HG03280 (cell line): Measurements from ENCODE around the gene NATD1.

Experiments used
- ATAC-seq: cut with Tn5 transposase; IDR thresholded peaks from one replicate; pipeline ENCODE4 v1.9.1; 2021; ENCODE audit warnings: mild to moderate bottlenecking, moderate library complexity; ENCODE audit not compliant: unreplicated experiment

NATD1 gene

GRCh38 chr17:21218101-21218500, 35.1 kb downstream of the NATD1 start:
- no peak for ATAC-seq

GRCh38 chr17:21217346-21217745, 35.9 kb downstream of the NATD1 start:
- no peak for ATAC-seq

DNA sequence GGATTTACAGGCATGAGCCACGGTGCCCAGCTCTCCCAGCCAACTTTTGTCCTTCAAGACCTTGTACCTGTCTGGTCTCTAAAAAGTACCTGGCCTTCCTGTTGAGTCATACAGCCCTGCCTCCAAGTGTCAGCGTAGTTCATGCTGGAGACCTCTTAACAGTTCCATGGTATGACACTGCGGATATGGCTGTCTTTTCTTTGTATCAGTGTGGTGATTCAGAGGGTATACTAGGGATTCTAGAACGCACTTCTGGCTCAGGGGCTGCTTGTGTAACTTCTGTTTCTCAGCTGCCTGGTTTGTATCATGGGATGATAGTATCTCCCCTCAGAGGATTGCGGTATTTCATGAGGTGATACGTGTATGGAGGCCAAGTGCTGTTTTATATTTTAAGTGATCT, 37.3 kb downstream of the NATD1 start:
- ATAC-seq = no peak

DNA sequence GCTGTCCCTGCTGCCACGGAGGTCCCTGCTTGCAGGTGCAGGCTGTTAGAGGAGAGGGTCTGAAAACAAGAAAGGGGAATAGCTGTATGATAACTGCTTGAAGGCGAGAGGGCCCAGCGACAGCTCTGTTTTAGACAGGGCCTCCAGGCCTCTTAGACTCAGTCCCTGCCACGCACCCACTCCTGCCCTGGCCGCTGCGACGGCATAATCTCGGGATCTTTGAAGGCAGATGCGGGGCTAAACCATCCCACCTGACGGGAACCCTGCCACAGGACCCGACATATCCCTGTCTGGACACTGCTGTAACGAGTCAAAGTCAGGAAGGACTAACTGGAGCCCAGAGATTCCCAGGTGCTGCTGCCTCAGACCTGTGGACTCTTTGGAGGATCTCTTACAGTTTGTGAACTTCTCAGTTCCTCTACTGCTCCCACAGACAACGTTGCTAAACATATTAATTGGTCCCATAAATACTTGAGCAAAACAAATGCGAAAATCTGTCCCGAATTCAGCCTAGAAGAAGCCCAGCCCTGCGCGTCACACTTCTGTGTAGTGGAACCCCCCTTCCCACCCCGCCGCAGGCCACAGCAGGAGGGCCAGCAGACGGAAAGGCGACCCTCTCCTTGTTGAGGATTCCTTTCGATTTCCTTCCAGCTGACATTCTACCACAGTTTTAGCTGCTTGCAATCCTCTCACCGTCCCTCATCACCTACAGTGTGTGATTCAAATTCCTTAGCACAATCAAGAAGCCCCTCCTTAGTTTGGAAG, 38.3 kb downstream of the NATD1 start:
- ATAC-seq = peak; percentile 4

DNA sequence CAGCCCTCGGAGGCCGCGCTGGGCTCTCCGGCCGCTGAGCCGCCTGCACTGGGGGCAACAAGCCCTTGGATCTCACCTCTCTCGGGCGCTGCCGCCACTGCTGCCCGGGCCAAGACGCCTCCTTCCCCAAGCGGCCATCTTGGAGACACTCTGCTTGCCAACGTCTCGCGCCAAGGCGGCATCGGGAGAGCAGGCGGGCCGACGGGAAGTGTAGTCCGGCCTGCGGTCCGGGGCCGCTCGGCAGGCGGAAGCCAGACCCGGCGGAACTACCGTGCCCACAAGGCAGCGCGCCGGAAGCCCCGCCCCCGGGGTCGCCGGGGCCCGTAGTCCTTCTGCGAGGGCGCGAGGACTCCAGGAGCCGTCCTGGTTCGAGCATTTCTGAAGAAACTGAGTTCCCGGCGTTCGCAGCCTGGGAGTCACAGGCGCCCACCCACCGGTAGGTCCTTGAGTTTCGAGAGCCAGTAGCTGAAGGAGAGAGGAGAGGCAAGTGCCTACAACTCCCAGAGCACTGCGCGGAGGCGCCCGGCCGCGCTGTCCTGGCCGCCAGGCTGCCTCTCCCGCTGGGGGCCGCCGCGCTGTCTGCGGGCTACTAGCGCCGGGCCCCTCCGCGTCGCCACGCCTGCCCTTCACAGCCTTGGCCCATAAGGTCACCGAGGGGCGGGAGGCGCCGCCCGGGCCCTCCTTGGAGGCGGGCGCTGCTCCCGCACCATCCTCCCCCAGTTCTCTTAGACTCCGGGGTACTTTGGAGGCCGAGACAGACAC, 39.0 kb downstream of the NATD1 start, which contains the start of gene TMEM11:
Gene TMEM11, minus strand, starts transcription at position 147 of the 762 bp plus-strand sequence. Its CDS starts 9 bp downstream, at position 138.
- peak; percentile 94 for ATAC-seq

DNA sequence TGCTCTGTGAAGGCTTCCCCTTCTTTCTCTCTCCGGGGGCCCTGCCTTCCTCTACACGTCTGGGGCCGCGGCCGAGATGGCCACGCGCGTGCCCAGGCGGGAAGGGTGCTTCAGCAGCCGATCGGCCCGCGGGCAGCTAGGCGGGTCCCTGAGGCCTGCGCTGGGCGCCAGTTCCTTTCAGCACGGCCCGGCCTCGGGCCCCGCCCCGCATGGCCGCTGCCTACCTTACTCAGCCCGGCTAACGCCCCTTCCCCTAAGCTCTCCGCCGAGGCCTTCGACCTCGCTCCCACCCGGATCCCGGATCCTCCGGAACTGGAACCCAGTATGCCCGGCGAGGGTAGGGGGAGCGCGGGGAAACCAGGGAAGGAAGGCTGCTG, 39.6 kb downstream of the NATD1 start:
- peak; percentile 15 for ATAC-seq

DNA sequence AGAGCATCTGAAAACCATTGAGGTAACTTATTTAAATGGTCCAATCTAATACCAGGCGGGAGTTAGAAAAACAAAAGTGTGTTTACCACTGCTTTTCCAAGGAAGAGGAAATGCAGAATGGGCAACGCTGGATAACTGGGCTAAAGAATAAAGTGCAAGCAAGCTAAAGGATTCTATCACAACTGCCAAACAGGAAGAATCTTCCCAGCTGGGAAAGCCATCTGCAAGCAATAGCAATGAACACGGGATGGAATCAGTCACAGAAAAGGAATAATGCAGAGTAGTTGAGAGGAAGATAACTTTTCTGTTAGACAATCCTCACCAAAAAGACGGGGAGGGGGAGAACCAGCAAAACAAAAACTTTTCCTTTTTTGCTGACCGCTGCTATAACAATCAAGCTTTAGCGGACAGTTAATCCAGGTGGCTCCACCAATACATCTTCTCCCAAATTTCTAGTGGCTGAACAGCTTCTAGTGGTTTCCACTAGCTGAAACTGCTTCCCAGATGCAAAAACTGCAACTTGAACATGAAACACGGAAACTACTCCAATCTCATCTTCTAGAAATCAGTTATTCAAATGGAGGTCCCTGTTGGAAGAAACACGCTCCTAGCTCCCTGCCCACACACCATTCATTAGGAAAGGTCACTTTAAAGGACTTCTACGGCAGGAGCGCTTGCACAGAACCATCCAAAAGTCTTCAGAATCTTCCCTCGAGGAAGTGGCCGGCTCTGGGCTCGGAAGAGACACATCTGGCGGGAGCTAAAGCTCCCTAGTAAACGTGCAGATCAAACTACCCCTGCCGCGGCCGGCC, 40.2 kb downstream of the NATD1 start:
- no peak for ATAC-seq

DNA sequence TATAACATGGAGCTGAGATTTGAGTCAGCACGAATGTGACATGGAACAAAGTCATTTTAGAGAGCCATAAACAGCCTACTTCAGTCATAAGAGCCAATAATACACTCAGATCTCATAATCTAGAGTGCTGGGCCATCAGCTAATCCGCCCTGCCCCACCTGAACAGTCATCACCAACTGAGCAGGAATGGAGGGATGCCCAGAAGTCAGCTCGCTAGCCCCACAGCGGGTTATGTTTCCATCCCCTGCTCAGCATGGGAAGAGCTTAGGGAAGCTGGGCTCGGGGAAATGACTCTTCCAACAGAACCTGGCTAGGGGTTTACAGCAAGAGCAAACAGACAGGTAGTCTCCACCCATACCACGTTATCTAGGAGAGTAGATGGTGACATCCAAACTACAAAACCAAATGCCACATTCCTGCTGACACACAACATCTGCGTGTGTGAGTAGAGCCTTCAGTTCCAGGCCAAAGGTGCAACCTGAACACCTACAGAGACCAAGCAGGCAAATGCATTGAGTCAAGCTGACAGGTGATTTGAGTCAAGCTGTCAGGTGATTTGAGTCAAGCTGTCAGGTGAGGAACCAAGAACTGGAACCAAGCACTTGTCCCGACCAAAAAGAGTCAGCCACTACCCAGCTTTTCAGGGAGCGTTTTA, 41.3 kb downstream of the NATD1 start:
- ATAC-seq = no peak

- no peak for ATAC-seq
Observed at GRCh38 chr17:21210411-21211076, 42.7 kb downstream of the NATD1 start.

DNA sequence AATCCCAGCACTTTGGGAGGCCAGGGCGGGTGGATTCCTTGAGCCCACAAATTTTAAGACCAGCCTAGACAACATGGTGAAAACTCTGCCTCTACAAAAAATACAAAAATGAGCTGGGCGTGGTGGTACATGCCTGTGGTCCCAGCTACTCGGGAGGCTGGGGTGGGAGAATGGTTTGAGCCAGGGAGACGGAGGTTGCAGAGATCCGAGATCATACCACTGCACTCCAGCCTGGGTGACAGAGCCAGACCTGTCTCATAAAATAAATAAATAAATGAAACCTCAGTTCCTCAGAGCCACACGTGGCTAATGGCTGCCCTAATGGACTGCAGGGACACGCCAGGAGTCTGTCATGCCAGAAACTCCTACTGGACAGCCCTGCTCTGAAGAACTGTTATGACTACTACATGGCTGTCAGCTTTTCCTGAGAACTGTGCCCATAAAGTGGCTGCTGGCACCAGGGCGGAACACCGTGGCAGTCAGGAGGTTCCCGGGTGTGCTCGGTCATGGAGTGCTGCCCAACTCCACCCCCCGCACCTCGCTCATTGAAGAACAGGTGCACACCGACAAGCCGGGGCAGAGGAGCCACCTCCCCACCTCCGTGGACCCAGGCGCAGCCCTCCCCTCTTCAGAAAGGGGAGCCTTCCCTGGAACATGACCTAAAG, 43.6 kb downstream of the NATD1 start:
- ATAC-seq = no peak

DNA sequence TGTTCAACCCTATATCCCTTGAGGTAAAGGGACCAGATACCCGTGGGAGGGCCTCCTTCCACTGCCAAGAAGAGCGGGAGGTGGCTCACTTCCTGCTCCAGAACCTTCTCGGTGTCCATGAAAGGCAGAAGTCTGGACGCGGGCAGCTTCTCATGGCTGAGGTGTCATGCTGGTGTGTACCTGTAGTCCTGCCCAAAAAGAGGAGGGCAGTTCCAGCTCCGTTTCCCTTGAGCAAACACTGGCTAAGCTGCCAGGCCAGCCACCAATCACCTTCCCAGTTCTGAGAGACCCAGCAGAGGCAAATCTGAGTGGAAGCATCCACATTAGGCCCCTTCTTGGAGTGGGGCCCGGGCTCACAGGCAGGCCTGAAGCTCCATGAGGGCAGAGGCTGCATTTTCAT, 44.9 kb downstream of the NATD1 start:
- ATAC-seq = no peak

DNA sequence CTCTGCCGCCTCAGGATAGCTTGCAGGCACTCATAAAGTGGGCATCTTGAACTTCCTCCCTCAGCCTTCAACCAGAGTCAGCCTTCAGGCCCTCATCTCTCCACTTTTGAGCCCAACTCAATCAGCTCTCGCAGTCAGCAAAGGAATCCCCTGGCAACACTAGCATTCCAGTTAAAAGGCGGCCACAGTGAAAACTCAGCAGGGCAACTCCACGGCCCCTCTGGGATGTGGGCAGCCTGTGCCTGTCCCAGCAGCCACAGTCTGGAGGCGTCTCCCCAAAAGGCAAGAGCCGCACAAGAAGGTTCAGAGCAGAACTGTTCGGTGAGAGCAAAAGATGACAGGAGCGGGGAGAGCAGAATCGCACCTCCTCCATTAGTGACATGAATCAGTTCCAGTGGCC, 48.3 kb downstream of the NATD1 start:
- ATAC-seq = no peak

DNA sequence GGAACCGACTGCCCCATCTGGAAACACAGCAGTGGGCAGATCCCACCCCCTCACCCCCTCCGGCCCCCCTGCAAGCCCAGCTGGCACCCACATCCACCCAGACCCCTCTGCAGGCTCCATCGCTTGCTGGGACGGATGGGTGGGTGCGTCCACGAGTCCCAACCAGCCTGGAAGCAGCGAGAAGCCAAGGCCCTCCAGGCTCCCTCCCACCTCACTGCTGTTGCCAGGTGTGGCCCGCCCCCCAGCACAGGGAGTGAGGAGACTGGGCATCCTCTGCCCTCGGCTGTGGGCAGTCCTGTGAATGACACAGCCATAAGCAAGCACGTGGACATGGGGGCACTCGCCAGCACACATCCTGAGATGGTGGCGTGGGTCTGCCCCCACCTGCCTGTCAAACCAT, 50.7 kb downstream of the NATD1 start:
- no peak for ATAC-seq

DNA sequence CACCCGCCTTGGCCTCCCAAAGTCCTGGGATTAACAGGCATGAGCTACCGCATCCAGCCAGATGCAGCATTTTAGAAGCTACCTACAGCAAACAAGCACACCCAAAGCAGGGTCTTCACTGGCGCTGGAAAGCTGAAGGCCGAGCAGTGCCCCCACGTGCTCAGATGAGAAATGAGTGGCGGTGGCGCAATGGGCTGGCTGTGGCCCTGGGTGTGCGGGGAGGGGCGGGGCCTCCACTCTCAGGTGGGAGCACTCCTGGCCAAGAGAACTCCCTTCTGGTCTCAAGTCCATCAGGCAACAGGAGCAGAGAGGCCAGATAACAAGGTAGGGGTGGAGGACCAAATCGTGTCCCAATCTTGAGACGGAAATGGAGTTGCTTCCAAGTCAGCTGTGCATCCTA, 51.3 kb downstream of the NATD1 start:
- no peak for ATAC-seq

- ATAC-seq = no peak
Observed at GRCh38 chr17:21201298-21201595, 52.0 kb downstream of the NATD1 start.

GRCh38 chr17:21200590-21201297, 52.5 kb downstream of the NATD1 start:
- ATAC-seq = no peak

- no peak for ATAC-seq
Observed at GRCh38 chr17:21199856-21200255, 53.4 kb downstream of the NATD1 start.

DNA sequence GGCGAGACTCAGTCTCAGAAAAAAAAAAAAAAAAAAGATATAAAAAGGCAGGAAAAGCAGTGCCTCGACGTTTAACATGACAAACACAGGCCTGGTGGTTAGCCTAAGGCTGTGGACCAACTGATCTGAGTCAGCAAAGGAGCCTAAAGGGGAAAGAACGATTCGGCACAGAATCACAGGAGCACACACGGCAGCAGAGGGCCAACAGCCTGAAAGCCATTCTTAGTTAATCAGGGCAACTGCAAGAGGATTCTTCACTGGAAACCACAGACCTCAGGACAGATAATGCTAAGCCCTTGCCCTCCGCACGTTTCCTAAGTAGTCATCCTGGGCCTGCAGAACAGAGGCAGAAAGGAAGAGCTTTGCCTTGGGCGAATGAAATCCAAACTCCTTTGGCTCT, 53.9 kb downstream of the NATD1 start:
- no peak for ATAC-seq

DNA sequence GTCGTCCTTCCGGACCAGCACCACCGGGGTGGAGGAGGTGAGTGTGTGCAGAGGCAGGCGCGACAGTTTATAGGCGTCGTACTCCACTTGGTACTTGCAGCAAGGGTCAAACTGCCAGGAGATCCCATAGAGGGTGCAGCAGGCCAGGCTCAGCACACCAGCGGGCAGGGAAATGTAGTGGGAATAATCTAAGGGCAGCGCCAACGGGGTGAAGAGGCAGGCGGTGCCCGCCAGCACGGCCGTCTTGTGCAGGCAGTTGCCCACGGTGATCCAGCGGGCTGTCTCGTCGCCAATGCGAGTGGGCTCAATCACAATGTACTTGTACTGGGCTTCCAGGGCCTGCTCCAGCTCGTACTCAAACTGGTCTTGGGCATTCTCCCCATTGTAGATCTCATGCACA, 54.8 kb downstream of the NATD1 start:
- ATAC-seq = no peak

DNA sequence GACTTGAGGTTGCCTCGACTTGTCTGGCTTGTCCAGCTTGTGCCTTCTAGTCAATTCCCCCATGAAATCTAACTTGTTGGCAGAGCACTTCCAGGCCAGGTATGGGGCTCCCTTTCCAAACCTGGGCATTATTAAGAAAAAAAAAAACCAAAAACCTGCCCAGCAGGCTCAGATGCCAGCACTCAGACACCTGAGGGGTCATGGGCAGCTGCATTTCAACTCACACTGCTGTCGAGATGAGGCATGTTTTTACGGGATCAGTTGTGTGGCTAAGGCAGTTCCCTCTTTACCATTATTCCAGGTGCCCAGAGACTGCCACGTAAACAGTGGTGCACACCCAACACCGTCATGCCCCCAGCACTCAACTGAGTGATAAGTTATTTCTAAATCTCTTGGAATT, 57.1 kb downstream of the NATD1 start:
- ATAC-seq = no peak
